Loucy (cell line): ENCODE data around the gene ACAN.

ENCODE experiments used
- CTCF ChIP-seq: fragments of 200-600 bp; sonication (generic); conservative IDR thresholded peaks from 2 replicates; pipeline ENCODE4 v1.5.1; 2014; ENCODE audit warnings: mild to moderate bottlenecking, antibody characterized with exemption, low read length
- EZH2phosphoT487 ChIP-seq: fragments of 200-600 bp; IDR thresholded peaks from 2 replicates; pipeline ENCODE4 v1.6.1; 2018; ENCODE audit warnings: antibody characterized with exemption, mild to moderate bottlenecking, moderate library complexity, borderline replicate concordance

GRCh38 chr15:88897142-88897455 is 93.9 kb downstream of the ACAN start:
- TF ChIP-seq CTCF = no peak
- no peak for TF ChIP-seq EZH2phosphoT487
